H1 (cell line): ENCODE results near the gene DEFB119. TPM values are rescaled to one million over a fixed set of nuclear protein-coding genes. Genes with fewer than 3 reads are reported as not detected.

ENCODE experiments used
- ATF2 ChIP-seq: IDR thresholded peaks from 2 replicates; pipeline ENCODE4 v1.6.1; 2012; ENCODE audit warnings: low read length, inconsistent platforms
- NANOG ChIP-seq: IDR thresholded peaks from 2 replicates; pipeline ENCODE4 v1.6.1; 2011; ENCODE audit warnings: low read length, low read depth, mild to moderate bottlenecking, inconsistent platforms; ENCODE audit not compliant: insufficient read depth, poor library complexity, severe bottlenecking
- TEAD4 ChIP-seq: IDR thresholded peaks from 2 replicates; pipeline ENCODE4 v1.6.1; 2012; ENCODE audit warnings: low read depth, low read length, inconsistent platforms, mixed read lengths
- ZNF274 ChIP-seq: IDR thresholded peaks from 2 replicates; pipeline ENCODE4 v1.7.0; 2012; ENCODE audit warnings: low read length, borderline replicate concordance; ENCODE audit errors: extremely low read depth
- polyA plus RNA-seq, 7 experiments: library from polyadenylated mRNA; depleted of rRNA in 3 of 7; stranded (reverse) in 5 of 7; unstranded in 2 of 7; fragments of >200 nt in 5 of 7; fragments of 200-250 nt in 2 of 7; gene quantifications; 1 replicate in 5 of 7; 2 replicates in 1 of 7; 4 replicates in 1 of 7; pipeline versions ENCODE4 v1.2.1 to v1.2.3, GENCODE V29; 2011 to 2013; ENCODE audit warnings: missing spikeins in 2 of 7, mixed read lengths in 2 of 7
- total RNA-seq: library from RNA; stranded (reverse); fragmentation: NEBNext Ultra II Directional; extraction: Animal tissue kit (Norgen Biotek cat#: 25700); gene quantifications from 2 replicates; pipeline ENCODE4 v1.2.1, GENCODE V29; 2021

DEFB119 gene
- total and polyA plus RNA-seq, 2 of the 8 experiments (the other 6 are each of a cell fraction or from before 2014, with no cell fraction given): not detected

GRCh38 chr20:31410011-31410410 is 19.6 kb upstream of the DEFB119 start (continued):
- TF ChIP-seq ATF2: no peak
- no peak for TF ChIP-seq ZNF274
- no peak for TF ChIP-seq TEAD4
- TF ChIP-seq NANOG: no peak
